B cell (primary cell): ENCODE results near the gene ANGPTL2. TPM values are rescaled to one million over a fixed set of nuclear protein-coding genes. Genes with fewer than 3 reads are reported as not detected.
"Not testable (repeated sequence)": the region's sequence is repeated elsewhere in the genome, so short reads cannot be mapped to it uniquely, and the experiment has no call there.

Source experiments
- ATAC-seq: fragments of 200-7000 bp; cut with Tn5 transposase; one replicate; pipeline ENCODE4 v1.10.0; 2021; ENCODE audit warnings: low read depth, mild to moderate bottlenecking, moderate number of reproducible peaks, moderate library complexity
- CTCF ChIA-PET: fragments of 350-600 bp; sonication (Branson Sonifier 250); formaldehyde crosslinking; loops from one replicate; lab custom pipeline; 2021; ENCODE audit warnings: antibody characterized with exemption, inconsistent platforms; lab: Charles Lee
- POLR2A ChIA-PET: fragments of 350-600 bp; sonication (Branson Sonifier 250); formaldehyde crosslinking; loops from one replicate; lab custom pipeline; 2021; ENCODE audit warnings: antibody characterized with exemption; lab: Charles Lee
- DNase-seq: peaks from one replicate; pipeline ENCODE4 v3.0.0; 2013
- H2AFZ ChIP-seq: 2 replicates; pipeline ENCODE4 v1.6.1; 2012; ENCODE audit warnings: mild to moderate bottlenecking, low read depth, low read length; ENCODE audit not compliant: insufficient read depth, poor library complexity, severe bottlenecking
- H3K27ac ChIP-seq, 2 donors: 1 replicate in 1 of 2; 2 replicates in 1 of 2; pipeline ENCODE4 v1.5.1; 2012 to 2013; ENCODE audit warnings: low read length in 2 of 2, mild to moderate bottlenecking in 2 of 2, moderate library complexity in 1 of 2
- H3K27me3 ChIP-seq, 4 experiments: fragments of 200-600 bp in 1 of 4; sonication (generic) in 1 of 4; replicated peaks in 1 of 4; 1 replicate in 2 of 4; 2 replicates in 2 of 4; pipeline versions ENCODE4 v1.6.1 to v1.7.0; 2013 to 2016; ENCODE audit warnings: low read length in 3 of 4, mild to moderate bottlenecking in 2 of 4, mixed read lengths in 1 of 4, moderate library complexity in 1 of 4; ENCODE audit not compliant: insufficient read depth in 4 of 4, control insufficient read depth in 3 of 4; ENCODE audit errors: control extremely low read depth in 1 of 4
- H3K36me3 ChIP-seq, 2 experiments: replicated peaks in 1 of 2; 1 replicate in 1 of 2; 2 replicates in 1 of 2; pipeline versions ENCODE4 v1.6.1 to v1.7.1; 2013; ENCODE audit warnings: low read length in 1 of 2; ENCODE audit not compliant: insufficient read depth in 2 of 2, control insufficient read depth in 1 of 2; ENCODE audit errors: control extremely low read depth in 1 of 2, extremely low read depth in 1 of 2
- H3K4me1 ChIP-seq, 2 donors: fragments of 200-600 bp in 1 of 2; sonication (generic) in 1 of 2; 1 replicate in 1 of 2; 2 replicates in 1 of 2; pipeline versions ENCODE4 v1.5.1 to v1.6.1; 2013 to 2017; ENCODE audit warnings: low read length in 2 of 2; ENCODE audit not compliant: control insufficient read depth in 2 of 2, insufficient read depth in 2 of 2
- H3K4me2 ChIP-seq: replicated peaks from 2 replicates; pipeline ENCODE3; 2012; ENCODE audit warnings: mild to moderate bottlenecking, low read depth, low read length; ENCODE audit not compliant: poor library complexity, severe bottlenecking
- H3K4me3 ChIP-seq, 5 experiments: fragments of 200-600 bp in 1 of 5; sonication (generic) in 1 of 5; 1 replicate in 3 of 5; 2 replicates in 2 of 5; pipeline versions ENCODE4 v1.5.1 to v1.7.0; 2011 to 2016; ENCODE audit warnings: low read length in 4 of 5, mild to moderate bottlenecking in 4 of 5, low read depth in 2 of 5, control low read depth in 1 of 5, moderate library complexity in 1 of 5; ENCODE audit not compliant: insufficient read depth in 1 of 5; ENCODE audit errors: control extremely low read depth in 1 of 5, extremely low read depth in 1 of 5
- H3K79me2 ChIP-seq: fragments of 200-600 bp; sonication (generic); one replicate; pipeline ENCODE4 v1.6.0; 2016; ENCODE audit warnings: low read length; ENCODE audit not compliant: control insufficient read depth, insufficient read depth
- H3K9ac ChIP-seq: fragments of 200-600 bp; sonication (generic); 2 replicates; pipeline ENCODE4 v1.6.1; 2017; ENCODE audit warnings: mild to moderate bottlenecking, low read length, moderate library complexity
- H3K9me3 ChIP-seq, 3 donors: one replicate each; pipeline versions ENCODE4 v1.6.1 to v1.7.1; 2013; ENCODE audit warnings: low read length in 2 of 3; ENCODE audit not compliant: control insufficient read depth in 2 of 3, insufficient read depth in 1 of 3; ENCODE audit errors: control extremely low read depth in 1 of 3
- H4K20me1 ChIP-seq: 2 replicates; pipeline ENCODE4 v1.6.0; 2012; ENCODE audit warnings: mild to moderate bottlenecking, low read length; ENCODE audit not compliant: insufficient read depth, control insufficient read depth, poor library complexity, severe bottlenecking
- H3K27ac Mint-ChIP-seq: one replicate; pipeline ENCODE4 v1.8.0; 2021; ENCODE audit warnings: mixed read lengths
- H3K27me3 Mint-ChIP-seq: one replicate; pipeline ENCODE4 v1.8.0; 2021; ENCODE audit warnings: mixed read lengths
- H3K4me1 Mint-ChIP-seq: one replicate; pipeline ENCODE4 v1.8.0; 2021; ENCODE audit warnings: mixed read lengths
- H3K4me3 Mint-ChIP-seq: one replicate; pipeline ENCODE4 v1.8.0; 2021; ENCODE audit warnings: mixed read lengths
- H3K9me3 Mint-ChIP-seq: one replicate; pipeline ENCODE4 v1.8.0; 2022; ENCODE audit warnings: mixed read lengths; ENCODE audit not compliant: insufficient read depth
- CTCF ChIP-seq: fragments of 200-600 bp; IDR thresholded peaks from one replicate; pipeline ENCODE4 v1.8.0; 2022; ENCODE audit warnings: antibody characterized with exemption, mild to moderate bottlenecking
- EZH2 ChIP-seq: IDR thresholded peaks from 2 replicates; pipeline ENCODE4 v1.6.1; 2012; ENCODE audit warnings: borderline replicate concordance, low read depth, mild to moderate bottlenecking, moderate library complexity, low read length; ENCODE audit not compliant: insufficient read depth, poor library complexity, severe bottlenecking
- WGBS: methylation state at CpG from one replicate; pipeline ENCODE4 v1.1.5; 2013; ENCODE audit warnings: missing lambda C conversion rate; ENCODE audit not compliant: insufficient coverage; 5-methylcytosine and 5-hydroxymethylcytosine counted together
- intact Hi-C: fragments of 100-400 bp; cut with micrococcal nuclease; formaldehyde crosslinking; loops from one replicate; pipeline ENCODE4 v1.10.0; 2022
- polyA plus RNA-seq: library from polyadenylated mRNA; depleted of rRNA; stranded (reverse); fragments of >200 nt; gene quantifications from 2 replicates; pipeline ENCODE4 v1.2.3, GENCODE V29; 2012
- total RNA-seq, 2 donors: library from RNA; stranded (reverse); fragments of 120-200 nt in 1 of 2; gene quantifications; 1 replicate in 1 of 2; 2 replicates in 1 of 2; pipeline versions ENCODE4 v1.2.3 to v1.2.4, GENCODE V29; 2013 to 2022

ANGPTL2 gene
- total and polyA plus RNA-seq, 2 donors (not counting 1 experiment from before 2014, with no cell fraction given) = not detected

GRCh38 chr9:127147251-127147650 is 24.8 kb upstream of the ANGPTL2 start:
- Histone ChIP-seq H3K4me3 (no peak overlapping the region), H3K79me2 (no peaks in the 10 kb centered on the region), H3K4me1 (no peaks in the 10 kb centered on the region), H3K27me3 (no peaks in the 10 kb centered on the region), H4K20me1 (no peaks in the 10 kb centered on the region), H3K36me3 (no peaks in the 10 kb centered on the region), H3K9me3 (peaks cover 0 to 8% (median 2%) of the 10 kb centered on the region in 3 donors), H2AFZ (no peak overlapping the region), H3K27ac (no peak overlapping the region), H3K4me2 (no peak overlapping the region), H3K9ac (no peak overlapping the region)
- TF ChIP-seq CTCF = no peak
- no peak for TF ChIP-seq EZH2
- ATAC-seq (no peak), DNase-seq (no peak)
- CTCF ChIA-PET = no interaction called here
- intact Hi-C loops = no loop called here
- Mint-ChIP-seq H3K27me3 (no peaks in the 10 kb centered on the region), H3K4me1 (no peaks in the 10 kb centered on the region), H3K4me3 (no peak overlapping the region), H3K27ac (no peak overlapping the region), H3K9me3 (no peaks in the 10 kb centered on the region)
- POLR2A ChIA-PET = no interaction called here
- WGBS = 100% methylated on average over 1 of the region's 2 CpGs

GRCh38 chr9:127146841-127147240 is 24.4 kb upstream of the ANGPTL2 start:
- H4K20me1 ChIP-seq, H2AFZ ChIP-seq, ATAC-seq, DNase-seq, H3K27me3 ChIP-seq, H3K79me2 ChIP-seq, H3K4me1 Mint-ChIP-seq, H3K4me3 ChIP-seq, H3K27me3 Mint-ChIP-seq, POLR2A ChIA-PET, H3K4me2 ChIP-seq, intact Hi-C loops, H3K9me3 Mint-ChIP-seq, H3K4me1 ChIP-seq, H3K36me3 ChIP-seq, H3K4me3 Mint-ChIP-seq, H3K27ac ChIP-seq, H3K9me3 ChIP-seq, H3K9ac ChIP-seq, H3K27ac Mint-ChIP-seq: not testable (repeated sequence)
- CTCF ChIA-PET = interaction anchor here (1.3 kb wide), 1 partner anchor 13 kb away, joined by 3 read pairs; no protein-coding TSS in a partner anchor
